ENCODE results near the gene VMP1. TPM values are rescaled to one million over a fixed set of nuclear protein-coding genes. Genes with fewer than 3 reads are reported as not detected.
"Not testable (repeated sequence)": the region's sequence is repeated elsewhere in the genome, so short reads cannot be mapped to it uniquely, and the experiment has no call there.

The VMP1 gene
- total RNA-seq, 1 donor from 2014 or later = 314 TPM

DNA sequence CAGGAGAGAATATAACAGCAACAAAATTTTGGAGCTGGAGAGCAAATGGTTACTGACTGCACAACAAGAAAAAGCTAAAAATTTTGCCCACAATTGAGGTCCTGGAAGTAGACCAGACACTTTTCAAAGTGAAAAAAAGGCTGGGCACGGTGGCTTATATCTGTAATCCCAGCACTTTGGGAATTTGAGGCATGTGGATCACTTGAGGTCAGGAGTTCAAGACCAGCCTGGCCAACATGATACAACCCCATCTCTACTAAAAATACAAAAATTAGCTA, 162.4 kb downstream of the VMP1 start:
- Mint-ChIP-seq H3K36me3 (ENCODE audit: low read depth, unreplicated experiment) (peaks cover 6% of the 10 kb centered on the region), H3K27me3 (ENCODE audit: low read depth, unreplicated experiment) (no peaks in the 10 kb centered on the region), H3K4me1 (ENCODE audit: low read depth, unreplicated experiment) (no peaks in the 10 kb centered on the region), H3K4me3 (ENCODE audit: unreplicated experiment) (no peak overlapping the region), H3K9me3 (ENCODE audit: unreplicated experiment) (no peaks in the 10 kb centered on the region), H3K27ac (ENCODE audit: unreplicated experiment) (no peak overlapping the region)
- Histone ChIP-seq H4K20me1 (ENCODE audit: insufficient read depth, low read length) (no peaks in the 10 kb centered on the region), H3K4me3 (ENCODE audit: insufficient read depth, low read depth, low read length) (no peak overlapping the region), H2AFZ (ENCODE audit: low read depth, low read length) (no peak overlapping the region), H3K27me3 (ENCODE audit: insufficient read depth, low read length) (no peaks in the 10 kb centered on the region), H3K79me2 (ENCODE audit: insufficient read depth, low read length) (no peaks in the 10 kb centered on the region), H3K4me1 (ENCODE audit: insufficient read depth, low read length) (no peaks in the 10 kb centered on the region), H3K4me2 (ENCODE audit: low read length) (no peak overlapping the region), H3K36me3 (ENCODE audit: insufficient read depth, low read length) (no peaks in the 10 kb centered on the region), H3K9ac (ENCODE audit: low read length) (no peak overlapping the region), H3K9me3 (ENCODE audit: insufficient read depth, low read depth, low read length) (no peaks in the 10 kb centered on the region), H3K27ac (ENCODE audit: low read depth, low read length) (no peak overlapping the region)
- DNase-seq (ENCODE audit: low read depth) = no peak
- no peak for FAIRE-seq
- no peak for TF ChIP-seq EZH2 (IDR thresholded peaks at IDR 0.05; ENCODE audit: insufficient read depth, low read length)
- TF ChIP-seq, protein P1, sequence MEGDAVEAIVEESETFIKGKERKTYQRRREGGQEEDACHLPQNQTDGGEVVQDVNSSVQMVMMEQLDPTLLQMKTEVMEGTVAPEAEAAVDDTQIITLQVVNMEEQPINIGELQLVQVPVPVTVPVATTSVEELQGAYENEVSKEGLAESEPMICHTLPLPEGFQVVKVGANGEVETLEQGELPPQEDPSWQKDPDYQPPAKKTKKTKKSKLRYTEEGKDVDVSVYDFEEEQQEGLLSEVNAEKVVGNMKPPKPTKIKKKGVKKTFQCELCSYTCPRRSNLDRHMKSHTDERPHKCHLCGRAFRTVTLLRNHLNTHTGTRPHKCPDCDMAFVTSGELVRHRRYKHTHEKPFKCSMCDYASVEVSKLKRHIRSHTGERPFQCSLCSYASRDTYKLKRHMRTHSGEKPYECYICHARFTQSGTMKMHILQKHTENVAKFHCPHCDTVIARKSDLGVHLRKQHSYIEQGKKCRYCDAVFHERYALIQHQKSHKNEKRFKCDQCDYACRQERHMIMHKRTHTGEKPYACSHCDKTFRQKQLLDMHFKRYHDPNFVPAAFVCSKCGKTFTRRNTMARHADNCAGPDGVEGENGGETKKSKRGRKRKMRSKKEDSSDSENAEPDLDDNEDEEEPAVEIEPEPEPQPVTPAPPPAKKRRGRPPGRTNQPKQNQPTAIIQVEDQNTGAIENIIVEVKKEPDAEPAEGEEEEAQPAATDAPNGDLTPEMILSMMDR (IDR thresholded peaks at IDR 0.05; ENCODE audit: insufficient read depth, low read depth, low read length) = no peak

DNA sequence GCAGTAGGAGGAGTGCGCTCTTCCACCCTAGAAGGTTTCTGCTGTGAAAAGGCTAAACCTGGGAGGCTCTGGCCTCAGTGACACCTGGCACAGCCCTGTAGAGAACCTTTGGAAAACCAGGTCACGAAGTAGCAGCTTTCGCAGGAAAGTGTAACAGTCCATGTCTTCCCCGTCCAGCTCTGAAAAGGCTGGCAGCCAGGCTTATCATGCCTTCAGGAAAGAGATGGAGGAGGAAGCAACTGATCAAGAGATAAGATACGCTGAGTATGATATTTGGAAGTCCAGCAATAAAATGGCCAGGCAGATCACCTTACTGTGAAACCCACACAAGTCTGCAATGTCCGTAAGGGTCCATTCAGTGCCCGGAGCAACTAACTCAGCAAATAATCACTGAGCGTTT, 163.0 kb downstream of the VMP1 start:
- peaks cover 6% of the 10 kb centered on the region for H3K36me3 Mint-ChIP-seq (ENCODE audit: low read depth, unreplicated experiment)
- DNase-seq (ENCODE audit: low read depth) = no peak
- no peak overlapping the region for H3K27ac ChIP-seq (ENCODE audit: low read depth, low read length)
- H2AFZ ChIP-seq (ENCODE audit: low read depth, low read length) = no peak overlapping the region
- no peaks in the 10 kb centered on the region for H3K4me1 Mint-ChIP-seq (ENCODE audit: low read depth, unreplicated experiment)
- no peak for FAIRE-seq
- no peaks in the 10 kb centered on the region for H3K9me3 Mint-ChIP-seq (ENCODE audit: unreplicated experiment)
- H3K27me3 Mint-ChIP-seq (ENCODE audit: low read depth, unreplicated experiment) = no peaks in the 10 kb centered on the region
- H3K79me2 ChIP-seq (ENCODE audit: insufficient read depth, low read length) = no peaks in the 10 kb centered on the region
- TF ChIP-seq, protein P1 (IDR thresholded peaks at IDR 0.05; ENCODE audit: insufficient read depth, low read depth, low read length) = no peak
- no peak for TF ChIP-seq EZH2 (IDR thresholded peaks at IDR 0.05; ENCODE audit: insufficient read depth, low read length)
- H3K4me2 ChIP-seq (ENCODE audit: low read length) = no peak overlapping the region
- no peaks in the 10 kb centered on the region for H3K27me3 ChIP-seq (ENCODE audit: insufficient read depth, low read length)
- no peaks in the 10 kb centered on the region for H3K36me3 ChIP-seq (ENCODE audit: insufficient read depth, low read length)
- H3K4me1 ChIP-seq (ENCODE audit: insufficient read depth, low read length) = no peaks in the 10 kb centered on the region
- H3K27ac Mint-ChIP-seq (ENCODE audit: unreplicated experiment) = no peak overlapping the region
- no peaks in the 10 kb centered on the region for H3K9me3 ChIP-seq (ENCODE audit: insufficient read depth, low read depth, low read length)
- H3K4me3 Mint-ChIP-seq (ENCODE audit: unreplicated experiment) = no peak overlapping the region
- H3K4me3 ChIP-seq (ENCODE audit: insufficient read depth, low read depth, low read length) = no peak overlapping the region
- H4K20me1 ChIP-seq (ENCODE audit: insufficient read depth, low read length) = no peaks in the 10 kb centered on the region
- no peak overlapping the region for H3K9ac ChIP-seq (ENCODE audit: low read length)

GRCh38 chr17:59872351-59872750, 164.9 kb downstream of the VMP1 start:
- FAIRE-seq = no peak
- no peaks in the 10 kb centered on the region for H3K27me3 Mint-ChIP-seq (ENCODE audit: low read depth, unreplicated experiment)

DNA sequence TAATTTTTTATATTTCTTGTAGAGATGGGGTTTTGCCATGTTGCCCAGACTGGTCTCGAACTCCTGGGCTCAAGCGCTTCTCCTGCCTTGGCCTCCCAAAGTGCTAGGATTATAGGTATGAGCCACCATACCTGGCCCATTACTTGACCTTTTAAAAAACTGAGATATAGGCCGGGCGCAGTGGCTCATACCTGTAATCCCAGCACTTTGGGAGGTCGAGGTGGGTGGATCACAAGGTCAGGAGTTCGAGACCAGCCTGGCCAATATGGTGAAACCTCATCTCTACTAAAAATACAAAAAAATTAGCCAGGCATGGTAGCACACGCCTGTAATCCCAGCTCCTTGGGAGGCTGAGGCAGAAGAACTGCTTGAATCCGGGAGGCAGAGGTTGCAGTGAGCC, 166.0 kb downstream of the VMP1 start:
- H3K4me3 ChIP-seq (ENCODE audit: insufficient read depth, low read depth, low read length); H3K79me2 ChIP-seq (ENCODE audit: insufficient read depth, low read length); H2AFZ ChIP-seq (ENCODE audit: low read depth, low read length); H3K4me1 Mint-ChIP-seq (ENCODE audit: low read depth, unreplicated experiment); H4K20me1 ChIP-seq (ENCODE audit: insufficient read depth, low read length); H3K9ac ChIP-seq (ENCODE audit: low read length); DNase-seq (ENCODE audit: low read depth); H3K4me2 ChIP-seq (ENCODE audit: low read length); H3K4me1 ChIP-seq (ENCODE audit: insufficient read depth, low read length); H3K27ac Mint-ChIP-seq (ENCODE audit: unreplicated experiment); H3K36me3 Mint-ChIP-seq (ENCODE audit: low read depth, unreplicated experiment); H3K9me3 ChIP-seq (ENCODE audit: insufficient read depth, low read depth, low read length); H3K9me3 Mint-ChIP-seq (ENCODE audit: unreplicated experiment); H3K27me3 ChIP-seq (ENCODE audit: insufficient read depth, low read length); H3K36me3 ChIP-seq (ENCODE audit: insufficient read depth, low read length); H3K27ac ChIP-seq (ENCODE audit: low read depth, low read length); H3K4me3 Mint-ChIP-seq (ENCODE audit: unreplicated experiment); FAIRE-seq; H3K27me3 Mint-ChIP-seq (ENCODE audit: low read depth, unreplicated experiment): not testable (repeated sequence)

More at GRCh38 chr17:59872351-59872750, 164.9 kb downstream of the VMP1 start:
- Histone ChIP-seq H3K9me3 (ENCODE audit: insufficient read depth, low read depth, low read length) (no peaks in the 10 kb centered on the region), H3K27me3 (ENCODE audit: insufficient read depth, low read length) (no peaks in the 10 kb centered on the region), H3K36me3 (ENCODE audit: insufficient read depth, low read length) (no peaks in the 10 kb centered on the region), H3K9ac (ENCODE audit: low read length) (no peak overlapping the region), H3K4me1 (ENCODE audit: insufficient read depth, low read length) (no peaks in the 10 kb centered on the region), H3K27ac (ENCODE audit: low read depth, low read length) (no peak overlapping the region), H4K20me1 (ENCODE audit: insufficient read depth, low read length) (no peaks in the 10 kb centered on the region), H3K4me2 (ENCODE audit: low read length) (no peak overlapping the region), H3K79me2 (ENCODE audit: insufficient read depth, low read length) (no peaks in the 10 kb centered on the region), H2AFZ (ENCODE audit: low read depth, low read length) (no peak overlapping the region), H3K4me3 (ENCODE audit: insufficient read depth, low read depth, low read length) (no peak overlapping the region)
- TF ChIP-seq, protein P1 (IDR thresholded peaks at IDR 0.05; ENCODE audit: insufficient read depth, low read depth, low read length) = no peak
- no peak for TF ChIP-seq EZH2 (IDR thresholded peaks at IDR 0.05; ENCODE audit: insufficient read depth, low read length)
- Mint-ChIP-seq H3K4me1 (ENCODE audit: low read depth, unreplicated experiment) (no peaks in the 10 kb centered on the region), H3K36me3 (ENCODE audit: low read depth, unreplicated experiment) (peaks cover 8% of the 10 kb centered on the region), H3K27ac (ENCODE audit: unreplicated experiment) (no peak overlapping the region), H3K9me3 (ENCODE audit: unreplicated experiment) (no peaks in the 10 kb centered on the region), H3K4me3 (ENCODE audit: unreplicated experiment) (no peak overlapping the region)
- no peak for DNase-seq (ENCODE audit: low read depth)
